ENCODE data around the gene PRG3. TPM values are rescaled to one million over a fixed set of nuclear protein-coding genes. Genes with fewer than 3 reads are reported as not detected.

Gene PRG3
- total RNA-seq, 1 donor from 2014 or later: not detected

DNA sequence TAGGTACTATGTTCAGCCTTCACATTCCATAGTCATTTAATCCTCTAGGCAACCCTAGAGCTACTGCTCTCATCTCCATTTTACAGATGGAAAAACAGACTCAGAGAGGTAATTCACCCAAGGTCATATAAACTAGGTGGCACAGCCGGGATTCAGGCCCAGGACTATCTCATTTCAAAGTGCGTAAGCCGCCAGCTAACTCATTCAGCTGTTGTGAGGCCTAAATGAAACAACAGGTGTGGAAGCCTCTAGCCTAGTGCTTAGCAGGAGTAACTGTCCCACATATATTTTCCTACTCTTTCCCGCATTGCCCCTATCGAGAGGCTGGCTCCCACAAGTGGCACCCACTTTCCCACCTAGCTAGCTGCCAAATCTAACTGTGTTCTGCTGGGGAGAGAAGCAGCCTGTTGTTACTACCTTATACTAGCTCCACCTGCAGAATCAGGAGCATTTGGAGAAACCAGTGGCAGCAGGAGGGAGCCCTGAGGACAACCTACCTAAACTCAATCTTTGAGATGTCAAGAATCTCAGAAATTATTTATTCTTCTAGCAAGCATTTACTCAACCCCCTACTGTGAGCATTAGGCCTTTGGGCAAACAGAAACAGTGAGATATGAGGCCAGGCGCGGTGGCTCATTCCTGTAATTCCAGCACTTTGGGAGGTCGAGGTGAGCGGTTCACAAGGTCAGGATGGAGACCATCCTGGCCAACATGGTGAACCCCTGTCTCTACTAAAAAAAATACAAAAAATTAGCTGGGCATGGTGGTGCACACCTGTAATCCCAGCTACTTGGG is 20.9 kb downstream of the PRG3 start:
- Histone ChIP-seq H3K4me3 (no peak overlapping the region), H3K9me3 (no peaks in the 10 kb centered on the region), H3K27ac (no peak overlapping the region), H3K27me3 (no peaks in the 10 kb centered on the region), H3K36me3 (no peaks in the 10 kb centered on the region), H3K4me1 (no peaks in the 10 kb centered on the region)
- DNase-seq (ENCODE audit: low spot score in 2 of 2): no peak
- intact Hi-C loops (cut with DNase I): no loop called here
- TF ChIP-seq CTCF (IDR thresholded peaks at IDR 0.05): no peak

DNA sequence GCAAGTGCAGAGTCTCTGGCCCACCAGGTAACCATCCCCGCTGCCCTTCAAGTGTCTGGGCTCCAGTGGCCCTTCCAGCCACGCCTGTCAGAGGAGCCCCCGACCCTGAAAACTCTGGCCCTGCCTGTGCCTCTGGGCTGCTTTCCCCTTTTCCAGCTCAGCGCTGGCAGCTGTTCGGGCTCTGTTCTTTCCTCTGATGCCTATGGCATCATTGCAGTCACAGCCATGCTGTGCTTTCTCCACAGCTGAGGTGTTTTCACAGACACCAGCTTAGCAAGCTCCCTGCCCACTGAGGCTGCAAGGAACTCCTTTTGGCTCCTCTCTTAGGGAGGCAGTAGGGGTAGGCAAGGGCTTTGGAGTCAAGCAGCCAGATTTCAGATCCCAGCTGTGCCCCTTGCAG is 21.6 kb downstream of the PRG3 start:
- no peaks in the 10 kb centered on the region for H3K4me1 ChIP-seq
- no peaks in the 10 kb centered on the region for H3K27me3 ChIP-seq
- intact Hi-C loops (cut with DNase I): no loop called here
- no peaks in the 10 kb centered on the region for H3K9me3 ChIP-seq
- DNase-seq (ENCODE audit: low spot score in 2 of 2): no peak
- no peak overlapping the region for H3K27ac ChIP-seq
- TF ChIP-seq CTCF (IDR thresholded peaks at IDR 0.05): no peak
- H3K4me3 ChIP-seq: no peak overlapping the region
- H3K36me3 ChIP-seq: no peaks in the 10 kb centered on the region

DNA sequence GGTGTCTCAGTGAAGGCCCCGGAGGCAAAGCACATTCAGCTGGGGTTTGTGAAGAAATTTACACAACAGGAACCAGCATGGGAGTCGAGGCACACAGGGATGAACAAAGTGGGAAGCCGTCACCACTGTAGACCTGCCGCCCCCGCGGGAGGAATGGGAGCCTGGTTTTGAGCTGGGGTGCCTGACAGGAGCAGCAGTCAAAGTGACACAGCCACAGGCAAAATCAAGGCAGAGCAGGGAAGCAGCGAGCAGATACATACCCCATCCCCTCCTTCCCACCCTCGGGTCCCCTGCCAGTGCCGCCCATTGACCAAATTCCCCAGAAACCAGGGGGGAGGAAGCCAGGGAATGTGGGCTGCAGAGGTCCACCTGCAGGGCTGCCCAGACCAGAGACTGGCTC is 22.0 kb downstream of the PRG3 start:
- H3K27ac ChIP-seq: no peak overlapping the region
- no peaks in the 10 kb centered on the region for H3K27me3 ChIP-seq
- H3K36me3 ChIP-seq: no peaks in the 10 kb centered on the region
- no peak for DNase-seq (ENCODE audit: low spot score in 2 of 2)
- TF ChIP-seq CTCF (IDR thresholded peaks at IDR 0.05): no peak
- no peaks in the 10 kb centered on the region for H3K4me1 ChIP-seq
- no peaks in the 10 kb centered on the region for H3K9me3 ChIP-seq
- H3K4me3 ChIP-seq: no peak overlapping the region
- intact Hi-C loops (cut with DNase I): no loop called here

GRCh38 chr11:57358543-57358961 is 22.4 kb downstream of the PRG3 start:
- no peak overlapping the region for H3K27ac ChIP-seq
- no peaks in the 10 kb centered on the region for H3K36me3 ChIP-seq
- DNase-seq (ENCODE audit: low spot score in 2 of 2): no peak
- intact Hi-C loops (cut with DNase I): no loop called here
- H3K4me1 ChIP-seq: no peaks in the 10 kb centered on the region
- H3K4me3 ChIP-seq: no peak overlapping the region
- H3K9me3 ChIP-seq: no peaks in the 10 kb centered on the region
- H3K27me3 ChIP-seq: no peaks in the 10 kb centered on the region
- TF ChIP-seq CTCF (IDR thresholded peaks at IDR 0.05): no peak

DNA sequence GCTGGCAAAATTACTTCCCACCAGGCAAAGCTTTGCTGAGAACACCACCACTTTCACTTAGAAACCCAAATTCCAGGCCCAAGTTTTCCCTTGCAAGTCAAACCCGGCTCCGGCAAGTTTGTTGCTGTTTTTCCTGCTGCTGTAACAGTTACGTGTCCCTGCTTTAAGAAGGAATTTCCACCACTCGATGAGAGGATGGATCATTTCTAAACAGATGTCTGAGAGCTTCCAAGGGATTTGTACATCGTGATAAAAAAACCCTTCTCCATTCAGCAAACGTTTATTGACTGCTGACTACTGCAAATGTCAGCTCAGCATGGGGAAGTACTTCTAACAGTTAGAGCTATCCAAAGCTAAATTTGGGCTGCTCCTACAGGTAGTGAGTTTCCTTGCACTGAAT is 23.1 kb downstream of the PRG3 start:
- intact Hi-C loops (cut with DNase I): no loop called here
- Histone ChIP-seq H3K27ac (peak overlapping the region in 1 of 2 donors; percentile 15), H3K27me3 (no peaks in the 10 kb centered on the region), H3K36me3 (no peaks in the 10 kb centered on the region), H3K9me3 (no peaks in the 10 kb centered on the region), H3K4me1 (no peaks in the 10 kb centered on the region), H3K4me3 (no peak overlapping the region)
- no peak for DNase-seq (ENCODE audit: low spot score in 2 of 2)
- TF ChIP-seq CTCF (IDR thresholded peaks at IDR 0.05): no peak
